IPS-15b (cell line): ENCODE measurements around the gene CELSR2.

Source experiments
- H3K27me3 ChIP-seq: one replicate; pipeline ENCODE4 v1.6.1; 2013; ENCODE audit warnings: low read length; ENCODE audit not compliant: control insufficient read depth, insufficient read depth
- H3K36me3 ChIP-seq: one replicate; pipeline ENCODE4 v1.6.1; 2013; ENCODE audit warnings: low read length; ENCODE audit not compliant: control insufficient read depth, insufficient read depth
- H3K4me1 ChIP-seq: one replicate; pipeline ENCODE4 v1.6.1; 2013; ENCODE audit warnings: mild to moderate bottlenecking, low read length; ENCODE audit not compliant: control insufficient read depth, insufficient read depth
- H3K4me3 ChIP-seq: one replicate; pipeline ENCODE4 v1.5.1; 2013; ENCODE audit warnings: low read depth, low read length
- H3K9ac ChIP-seq: one replicate; pipeline ENCODE4 v1.6.1; 2013; ENCODE audit warnings: low read depth, mild to moderate bottlenecking, low read length
- H3K9me3 ChIP-seq: one replicate; pipeline ENCODE4 v1.6.1; 2013; ENCODE audit warnings: mild to moderate bottlenecking, low read length; ENCODE audit not compliant: control insufficient read depth, insufficient read depth

CELSR2 gene

GRCh38 chr1:109238382-109238781 is 11.0 kb upstream of the CELSR2 start:
- Histone ChIP-seq H3K9ac (no peak overlapping the region), H3K9me3 (no peaks in the 10 kb centered on the region), H3K36me3 (peaks cover 43% of the 10 kb centered on the region), H3K27me3 (no peaks in the 10 kb centered on the region), H3K4me1 (peaks cover 26% of the 10 kb centered on the region), H3K4me3 (no peak overlapping the region)

DNA sequence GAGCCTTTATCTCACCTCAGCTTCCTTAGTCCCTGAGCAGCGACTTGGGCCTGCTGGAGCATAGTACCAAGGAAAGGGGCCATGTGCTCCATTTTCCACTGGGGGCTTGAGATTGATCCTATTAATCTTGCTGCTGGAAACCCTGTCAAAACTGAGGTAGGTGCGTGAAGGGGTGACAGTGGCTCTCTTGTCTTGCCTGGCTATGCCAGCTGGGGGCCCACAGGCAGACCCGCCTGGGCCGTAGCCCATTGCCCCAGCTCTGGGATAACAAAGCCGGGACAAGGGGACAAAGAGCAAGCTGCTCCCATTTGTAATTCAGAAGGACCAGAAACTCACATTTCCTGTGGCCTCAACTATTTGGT is 10.3 kb upstream of the CELSR2 start:
- H3K9me3 ChIP-seq, result no peaks in the 10 kb centered on the region
- H3K9ac ChIP-seq, result no peak overlapping the region
- no peaks in the 10 kb centered on the region for H3K27me3 ChIP-seq
- H3K36me3 ChIP-seq, result peaks cover 43% of the 10 kb centered on the region
- H3K4me1 ChIP-seq, result peaks cover 26% of the 10 kb centered on the region
- no peak overlapping the region for H3K4me3 ChIP-seq

DNA sequence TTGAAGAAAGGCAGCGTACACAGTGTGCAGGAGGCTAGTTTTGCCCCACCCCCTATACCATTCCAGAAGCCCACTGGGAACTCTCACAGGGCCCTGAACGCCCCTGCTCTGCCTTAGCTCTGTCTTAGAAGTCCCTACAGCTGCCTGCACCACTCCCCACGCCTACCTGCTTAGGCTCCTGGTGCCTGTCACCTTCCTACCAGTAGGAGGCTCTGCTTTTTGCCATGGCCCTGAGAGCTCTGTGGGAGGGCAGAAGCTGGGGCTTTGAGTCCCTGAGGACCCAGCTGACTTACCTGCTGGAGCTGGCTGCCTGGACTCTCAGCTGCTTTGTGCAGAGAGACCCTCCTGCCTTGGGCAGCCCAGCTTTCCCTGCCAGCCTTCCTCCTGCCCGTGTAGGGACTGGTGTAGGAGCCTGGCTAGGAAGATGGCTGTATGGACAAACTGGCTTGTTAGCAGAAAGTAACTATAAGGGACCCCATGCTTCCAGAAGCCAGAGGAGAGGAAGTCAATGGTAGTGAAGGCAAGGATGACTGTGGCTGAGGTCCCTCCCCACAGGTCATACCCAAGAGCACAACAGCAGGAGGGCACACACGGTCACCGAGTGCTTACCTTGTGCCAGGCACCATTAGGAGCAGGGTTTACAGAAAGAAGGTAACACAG is 9.8 kb upstream of the CELSR2 start:
- Histone ChIP-seq H3K36me3 (peaks cover 43% of the 10 kb centered on the region), H3K9me3 (no peaks in the 10 kb centered on the region), H3K27me3 (no peaks in the 10 kb centered on the region), H3K4me3 (no peak overlapping the region), H3K9ac (no peak overlapping the region), H3K4me1 (peaks cover 26% of the 10 kb centered on the region)

GRCh38 chr1:109240158-109241152 is 8.9 kb upstream of the CELSR2 start:
- no peaks in the 10 kb centered on the region for H3K9me3 ChIP-seq
- peak overlapping the region; percentile 1 for H3K4me3 ChIP-seq
- H3K9ac ChIP-seq, result no peak overlapping the region
- H3K27me3 ChIP-seq, result no peaks in the 10 kb centered on the region
- H3K4me1 ChIP-seq, result peaks cover 26% of the 10 kb centered on the region
- peaks cover 38% of the 10 kb centered on the region for H3K36me3 ChIP-seq

DNA sequence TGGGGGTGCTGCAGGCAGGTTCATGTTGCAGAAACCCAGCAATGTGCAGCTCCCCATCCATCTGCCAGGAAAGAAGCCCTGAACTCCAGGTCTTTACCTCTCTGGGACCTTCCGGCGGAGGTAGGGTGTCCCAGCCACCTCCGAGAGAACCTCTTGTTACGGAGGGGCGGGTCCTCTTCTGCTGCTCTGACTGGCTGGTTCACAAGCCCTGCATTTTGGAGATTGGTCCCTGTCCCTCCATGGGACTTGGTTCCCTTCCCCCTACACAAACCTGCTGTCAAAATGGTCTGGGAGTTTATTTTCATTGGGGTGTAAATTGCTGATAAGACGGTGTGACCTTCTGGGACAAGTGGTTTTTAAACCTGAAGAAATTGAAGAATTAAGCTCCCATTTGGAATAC is 8.0 kb upstream of the CELSR2 start:
- Histone ChIP-seq H3K9me3 (no peaks in the 10 kb centered on the region), H3K4me1 (peaks cover 26% of the 10 kb centered on the region), H3K9ac (no peak overlapping the region), H3K27me3 (no peaks in the 10 kb centered on the region), H3K4me3 (peak overlapping the region; percentile 1), H3K36me3 (peaks cover 29% of the 10 kb centered on the region)

DNA sequence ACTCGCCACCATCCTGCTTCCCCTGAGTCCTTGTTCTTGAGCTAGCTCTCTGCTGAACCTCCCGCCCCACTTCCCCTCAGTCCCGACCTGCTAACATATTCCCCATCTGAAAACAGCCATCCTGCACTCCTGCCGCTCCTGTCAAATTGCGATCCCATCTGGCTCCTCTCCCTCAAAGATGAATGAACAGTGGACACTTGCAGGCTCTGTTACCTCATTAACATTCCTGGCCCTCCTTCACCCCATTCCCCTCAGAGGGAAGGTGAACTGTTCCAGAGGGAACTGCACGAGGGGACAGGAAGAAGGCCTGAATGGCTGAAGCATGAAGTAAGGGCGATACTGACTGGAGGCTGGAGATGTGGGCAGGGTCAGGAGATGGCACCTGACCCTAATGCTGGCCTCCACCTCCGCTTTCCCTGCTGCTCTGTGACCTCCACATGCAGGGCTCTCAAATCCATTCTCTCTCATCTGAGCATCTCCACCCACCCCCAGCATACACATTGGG is 7.4 kb upstream of the CELSR2 start:
- Histone ChIP-seq H3K27me3 (no peaks in the 10 kb centered on the region), H3K4me1 (peaks cover 26% of the 10 kb centered on the region), H3K9me3 (no peaks in the 10 kb centered on the region), H3K4me3 (no peak overlapping the region), H3K9ac (no peak overlapping the region), H3K36me3 (peaks cover 24% of the 10 kb centered on the region)

GRCh38 chr1:109242387-109242786 is 7.0 kb upstream of the CELSR2 start:
- Histone ChIP-seq H3K27me3 (peaks cover 4% of the 10 kb centered on the region), H3K4me3 (no peak overlapping the region), H3K4me1 (peaks cover 26% of the 10 kb centered on the region), H3K9ac (no peak overlapping the region), H3K36me3 (peaks cover 19% of the 10 kb centered on the region), H3K9me3 (no peaks in the 10 kb centered on the region)

DNA sequence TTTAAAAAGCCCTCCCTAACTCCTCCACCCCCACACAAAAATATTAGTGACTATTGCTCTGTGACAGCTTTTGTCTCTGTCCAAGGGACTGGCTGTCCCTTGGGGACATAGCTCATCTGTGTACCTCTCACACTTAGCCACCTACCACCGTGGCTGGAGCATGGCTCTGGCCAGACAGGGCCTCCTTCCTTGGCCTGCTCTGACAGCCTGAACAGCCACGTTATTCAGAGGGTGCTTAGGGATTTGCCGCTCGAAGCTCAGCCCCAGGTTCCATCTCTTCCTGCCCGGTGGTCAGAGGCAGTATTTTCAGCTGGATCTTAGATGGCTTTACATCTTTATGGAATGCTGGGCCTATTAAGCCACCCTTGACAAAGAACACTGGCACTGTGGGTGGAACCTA is 6.1 kb upstream of the CELSR2 start:
- Histone ChIP-seq H3K4me1 (peaks cover 26% of the 10 kb centered on the region), H3K9ac (no peak overlapping the region), H3K27me3 (peaks cover 10% of the 10 kb centered on the region), H3K36me3 (peaks cover 12% of the 10 kb centered on the region), H3K9me3 (no peaks in the 10 kb centered on the region), H3K4me3 (no peak overlapping the region)

- H3K4me3 ChIP-seq, result no peak overlapping the region
Measured at GRCh38 chr1:109243860-109244552, 5.3 kb upstream of the CELSR2 start.

DNA sequence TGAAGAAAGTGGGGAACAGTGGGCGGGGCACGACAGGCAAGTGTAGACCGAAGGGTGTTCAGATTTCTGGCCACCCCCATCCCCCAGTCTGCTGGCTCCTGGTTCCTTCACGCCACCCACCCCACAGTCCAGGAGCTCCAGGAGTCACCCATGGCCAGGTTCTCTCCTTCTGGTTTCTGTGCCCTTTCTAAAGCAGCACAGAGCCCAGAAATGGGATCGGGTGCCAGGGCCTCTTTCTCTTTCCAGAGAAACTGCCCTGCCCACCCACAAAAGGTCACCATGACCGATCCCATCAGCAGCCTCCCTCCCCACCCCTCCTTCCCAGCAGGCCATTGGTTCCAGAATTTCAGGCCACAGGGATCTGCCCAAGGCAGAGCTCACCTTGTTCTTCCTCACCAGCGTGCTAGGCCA is 3.2 kb upstream of the CELSR2 start:
- Histone ChIP-seq H3K36me3 (peaks cover 6% of the 10 kb centered on the region), H3K9ac (no peak overlapping the region)

More at GRCh38 chr1:109243860-109244552, 5.3 kb upstream of the CELSR2 start:
- H3K9me3 ChIP-seq, result no peaks in the 10 kb centered on the region
- peaks cover 25% of the 10 kb centered on the region for H3K4me1 ChIP-seq
- H3K36me3 ChIP-seq, result peaks cover 4% of the 10 kb centered on the region
- H3K9ac ChIP-seq, result no peak overlapping the region
- H3K27me3 ChIP-seq, result peaks cover 12% of the 10 kb centered on the region

More for the DNA sequence above, 3.2 kb upstream of the CELSR2 start:
- Histone ChIP-seq H3K4me1 (peaks cover 10% of the 10 kb centered on the region), H3K27me3 (peaks cover 20% of the 10 kb centered on the region), H3K4me3 (no peak overlapping the region), H3K9me3 (no peaks in the 10 kb centered on the region)
